GM21360 (cell line): ENCODE measurements around the gene NDUFA5.

Source experiments
- ATAC-seq: cut with Tn5 transposase; IDR thresholded peaks from one replicate; pipeline ENCODE4 v1.9.1; 2021; ENCODE audit warnings: mild to moderate bottlenecking, moderate library complexity; ENCODE audit not compliant: unreplicated experiment

The NDUFA5 gene

DNA sequence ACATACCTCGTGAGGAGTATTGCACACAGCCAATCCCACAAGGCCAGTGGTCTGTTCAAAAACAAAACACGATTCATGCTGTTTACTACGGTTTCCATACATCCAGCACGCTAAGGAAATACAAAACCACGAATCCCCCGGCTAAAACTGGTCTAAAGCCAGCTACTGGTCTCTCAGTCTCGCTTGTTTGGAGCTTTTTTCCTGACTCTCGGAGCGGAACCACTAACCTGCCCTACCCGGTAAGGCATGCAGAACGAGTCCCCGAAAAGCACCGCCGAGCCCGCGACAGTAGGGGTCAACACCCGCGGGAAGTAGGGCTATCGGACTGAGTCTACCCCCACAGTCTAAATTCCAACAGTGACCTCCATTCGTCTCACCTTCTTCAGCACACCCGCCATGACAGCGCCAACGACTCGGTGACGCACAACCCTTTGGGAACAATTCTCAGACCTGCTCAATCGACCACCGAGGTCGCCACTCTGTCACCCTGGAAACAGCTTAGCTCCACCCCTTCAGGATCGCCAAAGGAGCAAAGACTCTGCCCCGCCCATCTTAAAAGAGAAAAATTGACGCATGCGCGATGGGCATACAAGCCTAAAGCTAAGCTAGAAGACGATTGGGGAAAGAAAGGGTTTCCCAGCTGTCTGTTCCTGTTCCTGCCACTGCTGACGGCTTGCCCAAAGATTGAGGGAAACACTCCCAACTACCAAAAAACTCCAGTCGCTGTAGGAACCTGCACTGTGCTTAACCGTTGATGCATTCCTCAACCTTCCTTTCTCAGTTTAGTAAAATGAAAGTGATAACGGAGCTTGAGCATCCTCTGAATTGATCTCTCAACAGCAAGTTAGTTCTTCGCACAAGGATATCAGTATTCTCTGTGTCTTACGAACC is at the start of gene NDUFA5:
NDUFA5 (minus strand) TSS at position 421 of the 891 bp plus-strand sequence; CDS start at position 398, 23 bp downstream.
- peak; percentile 98 for ATAC-seq

DNA sequence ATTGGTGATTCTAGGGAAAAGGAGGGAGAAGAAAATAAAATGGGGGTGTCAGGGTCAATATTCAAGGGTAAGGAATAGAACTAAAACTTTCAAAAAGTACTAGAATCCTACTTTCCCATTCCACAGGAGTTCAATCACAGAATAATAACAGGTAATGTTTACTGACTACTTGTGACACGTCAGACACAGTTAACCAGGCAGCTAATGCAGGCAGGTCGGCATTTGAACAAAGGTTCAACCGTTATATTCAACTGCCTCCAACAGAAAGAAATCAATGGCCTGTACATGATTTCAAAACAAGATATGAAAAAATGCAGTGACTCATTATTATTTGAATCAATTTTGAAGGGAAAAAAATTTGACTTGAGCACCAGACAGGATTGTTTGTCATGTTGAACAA is 47.1 kb upstream of the NDUFA5 start:
- no peak for ATAC-seq

DNA sequence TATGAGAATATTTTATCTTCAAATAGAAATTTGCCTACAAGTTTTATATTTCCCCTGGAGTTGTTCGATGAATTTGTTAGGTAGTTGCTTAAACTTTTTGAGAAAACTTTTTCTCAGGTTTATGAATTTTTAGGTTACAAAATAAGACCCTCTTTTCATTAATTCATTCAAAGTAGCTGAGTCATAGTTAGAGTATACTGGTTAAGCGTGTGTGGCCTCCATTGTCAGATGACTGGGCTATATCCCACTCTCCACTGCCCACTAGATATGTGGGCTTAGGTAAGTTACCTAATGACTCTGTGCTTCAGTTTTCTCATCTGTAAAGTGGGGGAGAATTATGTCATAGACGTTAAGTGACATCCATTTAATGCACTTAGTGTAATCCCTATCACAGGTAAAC is 45.0 kb upstream of the NDUFA5 start:
- ATAC-seq = no peak

DNA sequence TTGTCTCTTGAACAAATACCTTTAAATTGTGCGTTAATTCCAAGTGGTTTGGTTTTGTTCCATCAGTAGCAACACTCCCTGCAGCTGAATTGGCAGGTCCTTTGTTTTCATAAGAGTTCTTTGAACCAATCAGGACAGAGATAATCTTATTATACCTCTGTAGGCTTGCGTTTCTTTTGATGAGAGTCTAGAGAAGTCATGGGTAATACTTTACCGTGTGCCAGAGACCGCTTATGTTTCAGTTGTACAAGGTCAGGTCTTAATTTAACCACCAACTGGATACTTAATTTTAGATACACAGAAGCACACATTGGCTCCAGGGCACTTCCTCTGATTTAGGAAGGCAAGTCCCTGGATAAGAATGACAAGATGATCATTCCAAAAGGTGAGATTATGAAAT is 43.9 kb upstream of the NDUFA5 start, which contains the start of gene ASB15:
ASB15 (plus strand) TSS at position 292 of the 400 bp plus-strand sequence. CDS start 12,682 bp downstream, outside the sequence.
- ATAC-seq = no peak

DNA sequence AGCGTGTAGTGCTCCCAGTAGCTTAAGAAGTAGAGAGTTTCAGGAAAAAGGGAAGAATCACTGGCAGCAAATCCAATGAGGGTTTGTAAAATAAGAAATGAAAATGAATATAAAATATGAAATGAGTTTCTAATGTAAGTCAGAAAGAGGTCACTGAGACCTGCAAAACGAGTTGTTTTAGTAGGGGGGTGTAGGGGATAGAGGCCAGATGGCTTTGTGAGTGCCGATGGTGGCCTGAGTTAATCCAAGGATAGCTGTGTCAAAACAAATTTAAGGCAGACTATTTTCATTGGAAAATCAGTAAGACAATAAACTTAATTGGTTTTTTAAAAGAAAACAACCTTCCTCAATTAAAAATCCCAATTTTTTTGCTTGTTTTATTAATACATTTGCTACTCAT is 43.3 kb upstream of the NDUFA5 start:
- no peak for ATAC-seq

DNA sequence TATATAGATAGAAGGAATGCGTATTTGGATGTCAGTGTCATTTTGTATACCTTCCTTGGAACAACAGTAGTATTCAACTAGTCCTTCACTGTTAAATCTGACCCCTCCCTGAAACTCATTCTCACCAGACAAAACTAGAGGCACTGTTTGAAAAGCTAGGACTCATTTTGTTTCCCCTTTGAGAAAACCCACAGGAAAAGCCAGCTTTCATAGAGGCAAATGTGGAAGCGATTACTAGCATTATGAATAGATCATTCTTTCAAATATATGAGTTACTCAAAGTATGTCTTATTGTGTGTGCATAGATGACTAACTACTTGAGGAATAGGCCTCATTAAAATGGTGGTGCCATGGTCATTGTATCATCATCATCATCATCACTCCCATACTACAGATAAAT is 42.1 kb upstream of the NDUFA5 start:
- no peak for ATAC-seq

DNA sequence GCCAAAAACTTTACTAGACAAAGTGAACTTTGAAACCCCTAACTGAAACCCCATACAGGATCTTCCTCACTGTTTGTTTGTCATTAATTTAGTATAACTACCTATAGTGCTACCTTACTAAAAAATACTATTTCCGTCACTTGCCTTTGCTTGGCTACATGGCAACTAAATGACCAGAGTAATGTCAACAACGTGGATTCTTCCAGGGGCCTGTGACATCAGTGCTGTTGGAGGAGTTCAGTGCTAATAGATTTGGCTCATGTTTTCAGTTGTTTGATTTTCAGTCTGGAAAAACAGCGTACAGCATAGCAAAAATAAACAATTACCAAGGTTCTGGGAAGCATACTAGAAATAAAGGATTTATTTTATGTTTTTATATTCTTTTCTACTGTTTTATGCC is 41.0 kb upstream of the NDUFA5 start:
- no peak for ATAC-seq

DNA sequence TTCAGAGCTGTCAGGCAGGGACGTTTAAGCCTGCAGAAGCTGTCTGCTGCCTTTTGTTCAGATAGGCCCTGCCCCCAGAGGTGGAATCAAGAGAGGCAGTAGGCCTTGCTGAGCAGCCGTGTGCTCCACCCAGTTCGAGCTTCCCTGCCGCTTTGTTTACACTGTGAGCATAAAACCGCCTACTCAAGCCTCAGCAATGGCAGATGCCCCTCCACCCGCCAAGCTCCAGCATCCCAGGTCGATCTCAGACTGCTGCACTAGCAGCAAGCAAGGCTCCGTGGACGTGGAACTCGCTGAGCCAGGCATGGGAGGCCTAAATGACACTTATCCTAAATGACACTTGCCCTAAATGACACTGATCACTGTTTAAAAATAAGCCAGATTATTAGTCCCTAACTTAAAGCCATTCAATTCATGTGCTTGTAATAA is 37.2 kb upstream of the NDUFA5 start:
- no peak for ATAC-seq

DNA sequence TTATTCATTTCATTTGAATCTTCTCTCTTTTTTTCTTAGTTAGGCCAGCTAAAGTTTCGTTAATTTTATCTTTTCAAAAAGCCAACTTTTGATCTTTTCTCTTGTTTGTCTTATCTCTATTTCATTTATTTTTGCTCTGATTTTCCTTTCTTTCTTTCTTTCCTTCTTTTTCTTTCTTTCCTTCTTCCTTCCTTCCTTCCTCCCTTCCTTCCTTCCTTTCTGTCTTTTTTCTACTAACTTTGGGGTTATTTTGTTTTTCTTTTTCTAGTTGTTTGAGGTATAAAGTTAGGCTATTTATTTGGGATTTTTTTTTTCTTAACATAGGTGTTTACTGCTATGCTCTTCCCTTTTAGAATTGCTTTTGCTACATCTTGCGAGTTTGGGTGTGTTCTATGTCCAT is 30.8 kb upstream of the NDUFA5 start:
- no peak for ATAC-seq

DNA sequence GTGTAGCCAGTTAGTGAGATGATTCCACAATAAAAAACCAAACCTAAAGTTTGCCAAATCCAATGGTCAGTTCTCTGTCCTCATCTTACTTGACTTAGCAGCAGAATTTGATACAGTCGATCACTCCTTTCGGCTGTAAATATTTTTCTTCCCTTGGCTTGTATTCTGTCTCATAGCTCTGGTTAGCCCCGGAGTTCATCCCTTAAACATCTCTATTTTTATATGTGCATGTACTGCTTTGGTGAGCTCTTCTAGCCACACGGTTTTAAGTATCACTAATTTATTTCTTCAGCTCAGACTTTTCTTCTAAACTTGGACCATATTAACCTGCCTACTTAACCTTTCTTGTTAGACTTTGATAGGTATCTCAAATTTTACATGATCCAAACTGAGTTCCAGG is 26.2 kb upstream of the NDUFA5 start:
- no peak for ATAC-seq

DNA sequence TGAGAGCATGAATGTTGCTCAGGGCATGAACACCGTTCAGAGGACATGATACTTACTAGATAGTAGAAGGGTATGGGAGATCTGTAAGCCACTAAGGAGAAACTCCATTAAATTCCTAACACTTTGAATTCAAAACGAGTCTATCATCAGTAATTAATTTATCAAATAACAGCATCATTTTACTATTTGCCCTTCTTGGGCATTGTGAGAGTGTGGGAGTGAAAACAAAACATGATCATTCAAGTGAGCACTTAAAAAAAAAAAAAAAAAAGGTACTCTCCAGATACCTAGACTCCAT is 23.5 kb upstream of the NDUFA5 start:
- ATAC-seq = no peak

DNA sequence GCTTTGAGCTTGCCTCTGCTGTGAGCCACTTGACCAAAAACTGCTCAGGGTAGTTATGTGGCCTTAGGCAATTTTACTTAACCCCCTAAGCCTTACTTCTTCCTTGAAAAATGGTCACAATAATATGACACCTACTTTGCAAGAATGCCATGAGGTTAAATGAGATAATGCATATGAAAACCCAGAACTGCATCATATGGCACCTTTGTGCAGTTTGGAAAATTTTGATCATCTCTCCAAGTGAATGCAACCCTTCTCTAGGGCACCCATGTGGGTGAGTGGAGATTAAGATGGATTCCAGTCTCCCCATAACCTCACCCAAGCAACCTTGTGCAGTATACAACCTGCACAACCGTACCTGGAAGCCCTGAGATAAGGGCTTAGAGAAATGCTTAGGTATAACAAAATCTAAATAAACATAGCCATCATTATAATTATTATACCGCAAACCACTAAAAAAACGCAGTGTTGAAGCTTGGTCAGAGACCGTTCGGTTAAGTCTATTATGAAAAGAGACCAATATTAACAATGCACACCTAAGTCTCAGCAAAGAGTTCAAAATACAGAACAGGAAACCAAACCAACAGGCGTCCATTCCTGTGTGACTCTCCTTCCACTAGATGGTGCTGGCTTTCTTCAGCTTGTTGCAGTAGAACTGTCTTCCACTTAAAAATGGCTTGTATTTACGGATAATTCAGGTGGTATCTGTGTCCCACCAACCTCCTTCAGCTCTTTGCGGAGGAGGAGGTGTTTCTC is 23.0 kb upstream of the NDUFA5 start:
- ATAC-seq = peak; percentile 85

DNA sequence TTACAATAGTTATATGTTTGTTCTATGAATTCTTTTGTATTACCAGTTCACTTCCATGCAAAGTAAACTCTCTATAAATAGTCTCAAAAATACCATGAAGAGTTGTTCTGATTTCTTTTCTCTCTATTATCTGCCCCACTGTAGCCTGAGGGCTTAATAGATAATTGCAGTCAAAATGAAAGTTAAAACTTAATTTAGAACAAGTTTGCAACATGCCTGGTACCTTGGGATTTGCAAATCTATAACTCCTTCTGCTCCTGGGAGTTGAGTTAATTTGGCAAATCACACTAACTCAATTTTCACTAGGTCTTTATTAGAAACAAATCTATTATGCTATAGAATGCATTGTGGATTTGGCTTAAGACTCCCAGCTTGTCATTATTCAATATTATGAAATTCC is 21.8 kb upstream of the NDUFA5 start:
- no peak for ATAC-seq

DNA sequence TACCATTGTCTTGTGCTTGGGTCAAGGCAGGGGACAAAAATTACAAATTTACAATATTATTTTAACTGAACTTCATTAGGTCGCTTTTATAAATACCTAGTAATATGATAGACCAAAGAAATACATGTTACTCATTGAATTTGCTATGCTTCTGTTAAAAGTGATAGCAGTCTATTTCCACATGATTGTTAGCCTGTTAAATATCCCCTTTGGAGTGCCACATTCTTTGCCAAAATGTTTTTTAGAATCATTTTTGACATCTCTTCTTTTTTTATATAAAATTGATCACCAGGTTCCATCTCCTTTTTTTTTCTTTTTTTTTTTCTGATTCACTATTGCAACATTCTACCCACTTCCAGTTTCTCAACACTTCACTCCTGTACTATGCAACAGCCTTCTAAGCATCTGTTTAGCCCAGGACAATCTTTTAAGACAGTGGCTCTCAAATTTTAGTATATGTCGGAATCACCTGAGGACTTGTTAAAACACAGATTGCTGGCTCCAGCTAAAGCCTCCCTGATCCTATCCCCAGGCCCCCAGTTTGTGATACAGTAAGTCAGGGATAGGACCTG is 16.4 kb upstream of the NDUFA5 start:
- no peak for ATAC-seq

DNA sequence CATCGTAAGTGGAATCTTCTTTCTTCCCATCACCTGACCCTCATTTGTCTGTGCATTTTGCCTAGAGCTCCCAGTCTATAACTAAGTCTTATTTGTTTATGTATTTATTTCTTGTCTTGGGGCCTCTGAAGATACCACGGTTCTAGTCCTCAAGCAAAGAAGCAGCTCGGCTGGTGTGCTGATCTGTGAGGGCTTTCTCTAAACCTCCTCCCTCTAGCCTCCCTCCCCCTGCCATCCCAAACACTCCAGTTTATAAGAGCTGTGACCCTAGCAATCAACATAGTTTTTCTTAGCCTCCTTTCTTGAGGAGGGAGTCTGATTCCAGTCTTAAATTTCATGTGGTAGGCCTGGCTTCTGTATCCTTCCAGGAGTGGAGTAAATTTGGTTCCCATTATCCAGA is 15.7 kb upstream of the NDUFA5 start:
- no peak for ATAC-seq

DNA sequence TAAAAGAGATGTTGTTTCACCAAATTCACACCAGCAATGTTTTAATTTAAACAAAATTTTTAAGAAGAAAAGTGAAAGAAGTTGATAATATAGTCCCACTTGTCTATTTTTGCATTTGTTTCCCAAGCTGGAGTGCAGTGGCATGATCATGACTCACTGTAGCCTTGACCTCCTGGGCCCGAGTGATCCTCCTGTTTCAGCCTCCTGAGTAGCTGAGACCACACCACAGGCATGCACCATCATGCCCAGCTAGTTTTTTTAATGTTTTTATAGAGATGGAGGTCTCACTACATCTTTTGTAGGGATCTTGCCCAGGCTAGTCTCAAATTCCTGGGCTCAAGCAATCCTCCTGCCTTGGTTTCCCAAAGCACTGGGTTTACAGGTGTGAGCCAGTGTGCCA is 14.1 kb upstream of the NDUFA5 start:
- no peak for ATAC-seq

DNA sequence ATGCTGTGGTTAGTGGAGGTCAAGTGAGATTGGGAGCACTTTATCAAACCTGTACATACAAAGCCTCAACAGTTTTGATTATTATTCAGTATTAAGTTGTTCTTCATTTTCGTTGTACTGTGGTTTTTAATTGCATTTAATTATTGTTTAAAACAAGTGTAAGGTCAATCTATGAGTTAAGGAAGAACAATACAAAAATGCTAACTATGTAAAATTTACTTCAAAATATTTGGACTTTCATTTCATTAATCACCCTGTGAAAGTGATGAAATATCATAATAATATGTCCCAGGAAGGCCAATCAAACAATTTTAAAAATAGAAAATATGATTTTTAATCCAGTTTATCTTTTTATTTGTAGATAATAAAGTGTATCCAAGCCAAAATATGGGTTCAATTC is 13.6 kb upstream of the NDUFA5 start:
- ATAC-seq = no peak

DNA sequence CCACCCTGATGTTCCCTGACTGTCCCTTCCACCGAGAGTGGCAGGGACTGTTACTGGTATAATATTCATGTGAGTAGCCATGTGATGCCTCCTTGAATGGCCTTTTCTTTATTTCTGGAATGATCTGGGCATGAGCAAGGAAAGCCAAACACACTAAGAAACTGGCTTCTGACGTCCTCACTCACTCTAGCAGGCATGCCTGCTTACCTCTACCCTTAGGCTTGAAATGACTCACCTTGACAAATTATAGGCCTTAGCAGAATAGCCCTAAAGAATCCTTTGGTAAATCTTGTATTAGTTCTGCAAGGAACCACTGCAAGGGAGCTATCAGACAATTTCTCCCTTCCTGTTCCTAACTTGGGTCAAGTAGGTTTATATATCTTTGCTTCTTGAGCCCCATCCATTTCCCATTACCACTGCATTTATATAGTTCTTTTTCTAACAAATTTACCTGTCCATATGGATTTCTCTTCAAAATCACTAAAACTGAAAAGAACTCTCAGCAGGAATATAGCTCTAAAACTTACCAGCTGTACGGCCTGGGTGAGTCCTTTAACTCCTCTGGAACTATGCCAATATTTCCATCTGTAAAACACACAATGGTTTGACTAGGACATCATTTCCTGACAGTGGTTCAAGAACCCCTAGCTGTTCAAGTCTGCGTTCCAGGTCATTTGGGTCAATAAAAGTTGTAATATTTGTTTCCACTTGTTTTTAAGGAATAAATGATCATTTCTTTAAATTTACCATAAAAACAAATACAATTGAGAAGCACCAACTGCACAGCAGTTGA is 13.0 kb upstream of the NDUFA5 start:
- no peak for ATAC-seq

DNA sequence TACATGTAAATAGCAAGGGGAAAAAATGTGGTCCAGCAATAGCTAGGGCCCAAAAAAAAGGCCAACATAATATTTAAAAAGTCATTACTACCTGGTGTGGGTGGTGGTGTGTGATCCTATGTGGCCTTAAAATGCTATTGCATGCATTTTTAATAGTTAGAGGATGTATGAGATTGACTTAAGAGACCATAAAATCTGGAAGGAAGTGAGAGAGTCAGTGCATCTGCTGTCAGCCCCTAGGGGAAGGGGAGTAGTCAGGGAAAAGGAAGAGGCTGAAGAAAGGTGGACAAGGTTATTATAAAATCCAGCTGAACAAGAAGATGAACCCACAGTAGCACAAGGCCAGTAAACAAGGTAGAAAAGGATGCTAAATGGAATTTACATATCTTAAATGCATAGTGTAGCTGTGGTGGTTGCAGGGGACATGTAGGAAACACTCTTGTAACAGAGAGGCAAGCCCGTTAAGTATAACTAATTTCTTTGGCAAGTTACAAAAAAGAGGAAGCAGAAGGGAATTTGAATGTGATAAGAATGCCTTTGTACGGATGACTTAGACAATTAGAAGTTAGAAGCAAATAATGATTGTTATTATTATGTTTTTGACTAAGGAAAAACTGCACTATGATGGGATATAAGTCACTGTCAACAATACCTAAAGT is 11.9 kb upstream of the NDUFA5 start:
- ATAC-seq = no peak

DNA sequence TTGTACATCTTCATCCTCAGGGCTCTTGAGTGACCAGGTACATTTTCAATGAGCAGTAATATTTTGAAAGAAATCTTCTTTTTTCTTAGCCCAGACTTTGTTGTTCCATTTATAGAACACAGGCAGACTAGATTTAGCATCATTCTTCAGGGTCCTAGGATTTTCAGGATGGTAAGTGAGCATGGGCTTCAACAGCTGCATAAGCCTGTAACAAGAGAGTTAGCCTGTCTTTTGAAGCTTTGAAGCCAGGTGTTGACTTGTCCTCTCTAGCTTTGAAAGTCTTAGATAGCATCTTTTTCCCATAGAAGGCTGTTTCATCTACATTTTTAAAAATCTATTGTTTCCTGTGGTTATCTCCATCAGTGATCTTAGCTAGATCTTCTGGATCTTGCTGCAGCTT is 4.5 kb upstream of the NDUFA5 start:
- no peak for ATAC-seq
